K562 (cell line): ENCODE measurements around the gene NUPR1. TPM values are rescaled to one million over a fixed set of nuclear protein-coding genes. Genes with fewer than 3 reads are reported as not detected.

Source experiments
- GATA2 ChIP-seq: sonication (generic); formaldehyde crosslinking; IDR thresholded peaks from 2 replicates; pipeline ENCODE4 v1.4.0; 2020; ENCODE audit warnings: mild to moderate bottlenecking, missing genetic modification reagents
- HDGF ChIP-seq: fragments of 450-650 bp; IDR thresholded peaks from 2 replicates; pipeline ENCODE4 v1.6.1; 2016
- JUNB ChIP-seq: fragments of 450-650 bp; formaldehyde crosslinking; conservative IDR thresholded peaks from 2 replicates; pipeline ENCODE4 v1.4.0; 2020; ENCODE audit warnings: mild to moderate bottlenecking
- RUNX1 ChIP-seq: sonication (generic); IDR thresholded peaks from 2 replicates; pipeline ENCODE4 v1.6.1; 2016; ENCODE audit warnings: antibody characterized with exemption, low read depth
- SIX5 ChIP-seq, 2 experiments: IDR thresholded peaks; 2 replicates each; pipeline ENCODE4 v1.6.1; 2011; ENCODE audit warnings: low read length in 2 of 2, borderline replicate concordance in 1 of 2, low read depth in 1 of 2, mild to moderate bottlenecking in 1 of 2, moderate library complexity in 1 of 2; ENCODE audit not compliant: insufficient read depth in 1 of 2
- SLC30A9 ChIP-seq: fragments of 250-450 bp; sonication (Bioruptor Pico); IDR thresholded peaks from 2 replicates; pipeline ENCODE4 v1.8.0; 2022; ENCODE audit warnings: mild to moderate bottlenecking, moderate library complexity
- SRSF1 ChIP-seq: fragments of 200-400 bp; formaldehyde crosslinking; IDR thresholded peaks from 2 replicates; pipeline ENCODE4 v1.6.1; 2017; ENCODE audit warnings: mild to moderate bottlenecking, low read depth, low read length, moderate library complexity
- polyA plus RNA-seq, 8 experiments: library from polyadenylated mRNA; depleted of rRNA in 4 of 8; stranded (reverse) in 5 of 8; unstranded in 3 of 8; fragments of >200 nt; fragmentation: Nextera tagmentation in 2 of 8; fragmentation: Illumina TruSeq in 1 of 8; extraction: Ambion mirVana in 2 of 8; extraction: Trizol in 1 of 8; gene quantifications; 2 replicates each; pipeline versions ENCODE4 v1.2.1 to v1.2.3, GENCODE V29; 2011 to 2014; ENCODE audit warnings: inconsistent platforms in 1 of 8, missing spikeins in 1 of 8
- total RNA-seq, 7 experiments: library from RNA; depleted of rRNA in 6 of 7; stranded (reverse); fragments of >200 nt in 6 of 7; fragmentation: Illumina TruSeq in 2 of 7; extraction: Trizol in 2 of 7; gene quantifications; 2 replicates each; pipeline versions ENCODE4 v1.2.1 to v1.2.3, GENCODE V29; 2011 to 2021; ENCODE audit warnings: low replicate concordance in 1 of 7
- TF ChIP-seq, protein P1 (sequence below): sonication (generic); formaldehyde crosslinking; IDR thresholded peaks from 2 replicates; pipeline ENCODE4 v1.8.0; 2022; ENCODE audit warnings: mild to moderate bottlenecking, missing genetic modification reagents
- TF ChIP-seq, protein P2 (sequence below), 2 experiments: fragments of 150-350 bp in 1 of 2; IDR thresholded peaks; 2 replicates each; pipeline ENCODE4 v1.6.1; 2012 to 2016; ENCODE audit warnings: low read depth in 2 of 2, low read length in 2 of 2, mild to moderate bottlenecking in 1 of 2, moderate library complexity in 1 of 2
- TF ChIP-seq, protein P3 (sequence below): fragments of 250-450 bp; sonication (Bioruptor Pico); IDR thresholded peaks from 2 replicates; pipeline ENCODE4 v1.4.0; 2020; ENCODE audit warnings: mild to moderate bottlenecking, moderate library complexity
- TF ChIP-seq, protein P4 (sequence below): IDR thresholded peaks from 2 replicates; pipeline ENCODE4 v1.6.1; 2012; ENCODE audit warnings: low read depth, low read length, improper control_type of control experiment, borderline replicate concordance
- TF ChIP-seq, protein P5 (sequence below): fragments of 450-650 bp; IDR thresholded peaks from one replicate; pipeline ENCODE4 v1.6.1; 2018; ENCODE audit warnings: mild to moderate bottlenecking, moderate library complexity; ENCODE audit not compliant: partially characterized antibody

NUPR1 gene
- total and polyA plus RNA-seq, 9 of the 15 experiments (the other 6 are each of a cell fraction or from before 2014, with no cell fraction given): 0.07 to 1.5 (median 0.27) TPM

DNA sequence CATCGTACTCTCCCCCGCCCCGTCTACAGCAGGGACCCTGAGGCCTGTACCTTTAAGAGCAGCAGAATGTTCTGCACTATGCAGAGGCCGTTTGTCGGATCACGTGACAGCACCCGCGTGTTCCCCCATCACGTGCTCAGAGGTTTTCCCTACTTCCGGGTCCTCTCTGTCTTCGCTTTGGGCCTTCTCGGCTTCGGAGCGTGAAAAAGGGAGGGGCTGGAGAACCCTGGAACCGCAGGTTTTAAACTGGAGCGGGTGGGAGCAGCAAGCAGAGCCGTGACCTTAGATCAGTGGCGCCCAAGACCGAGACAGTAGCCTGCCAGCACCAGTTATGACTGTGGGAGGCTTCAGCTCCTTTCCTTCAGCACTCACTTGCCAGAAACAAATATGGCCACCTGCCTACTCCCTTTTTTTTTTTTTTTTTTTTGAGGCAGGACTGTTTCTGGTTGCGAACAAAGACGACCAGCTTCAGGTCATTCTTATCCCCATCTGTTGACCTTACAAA is 46.8 kb downstream of the NUPR1 start, which contains the start of gene CLN3 (continued):
- TF ChIP-seq SRSF1: no peak
- TF ChIP-seq RUNX1: no peak
- TF ChIP-seq HDGF: no peak
- peak; percentile 28 to 33; a peak in 1 of 4 replicates for TF ChIP-seq SIX5 (IDR thresholded peaks at IDR 0.05; ENCODE audit: borderline replicate concordance in 1 of 2, insufficient read depth in 1 of 2, low read depth in 1 of 2, low read length in 2 of 2)
- TF ChIP-seq, protein P1, sequence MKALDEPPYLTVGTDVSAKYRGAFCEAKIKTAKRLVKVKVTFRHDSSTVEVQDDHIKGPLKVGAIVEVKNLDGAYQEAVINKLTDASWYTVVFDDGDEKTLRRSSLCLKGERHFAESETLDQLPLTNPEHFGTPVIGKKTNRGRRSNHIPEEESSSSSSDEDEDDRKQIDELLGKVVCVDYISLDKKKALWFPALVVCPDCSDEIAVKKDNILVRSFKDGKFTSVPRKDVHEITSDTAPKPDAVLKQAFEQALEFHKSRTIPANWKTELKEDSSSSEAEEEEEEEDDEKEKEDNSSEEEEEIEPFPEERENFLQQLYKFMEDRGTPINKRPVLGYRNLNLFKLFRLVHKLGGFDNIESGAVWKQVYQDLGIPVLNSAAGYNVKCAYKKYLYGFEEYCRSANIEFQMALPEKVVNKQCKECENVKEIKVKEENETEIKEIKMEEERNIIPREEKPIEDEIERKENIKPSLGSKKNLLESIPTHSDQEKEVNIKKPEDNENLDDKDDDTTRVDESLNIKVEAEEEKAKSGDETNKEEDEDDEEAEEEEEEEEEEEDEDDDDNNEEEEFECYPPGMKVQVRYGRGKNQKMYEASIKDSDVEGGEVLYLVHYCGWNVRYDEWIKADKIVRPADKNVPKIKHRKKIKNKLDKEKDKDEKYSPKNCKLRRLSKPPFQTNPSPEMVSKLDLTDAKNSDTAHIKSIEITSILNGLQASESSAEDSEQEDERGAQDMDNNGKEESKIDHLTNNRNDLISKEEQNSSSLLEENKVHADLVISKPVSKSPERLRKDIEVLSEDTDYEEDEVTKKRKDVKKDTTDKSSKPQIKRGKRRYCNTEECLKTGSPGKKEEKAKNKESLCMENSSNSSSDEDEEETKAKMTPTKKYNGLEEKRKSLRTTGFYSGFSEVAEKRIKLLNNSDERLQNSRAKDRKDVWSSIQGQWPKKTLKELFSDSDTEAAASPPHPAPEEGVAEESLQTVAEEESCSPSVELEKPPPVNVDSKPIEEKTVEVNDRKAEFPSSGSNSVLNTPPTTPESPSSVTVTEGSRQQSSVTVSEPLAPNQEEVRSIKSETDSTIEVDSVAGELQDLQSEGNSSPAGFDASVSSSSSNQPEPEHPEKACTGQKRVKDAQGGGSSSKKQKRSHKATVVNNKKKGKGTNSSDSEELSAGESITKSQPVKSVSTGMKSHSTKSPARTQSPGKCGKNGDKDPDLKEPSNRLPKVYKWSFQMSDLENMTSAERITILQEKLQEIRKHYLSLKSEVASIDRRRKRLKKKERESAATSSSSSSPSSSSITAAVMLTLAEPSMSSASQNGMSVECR (CRISPR knock-in tag): peak; percentile 84
- TF ChIP-seq SLC30A9 (CRISPR knock-in tag): no peak
- TF ChIP-seq JUNB (CRISPR knock-in tag): no peak
- TF ChIP-seq, protein P2, sequence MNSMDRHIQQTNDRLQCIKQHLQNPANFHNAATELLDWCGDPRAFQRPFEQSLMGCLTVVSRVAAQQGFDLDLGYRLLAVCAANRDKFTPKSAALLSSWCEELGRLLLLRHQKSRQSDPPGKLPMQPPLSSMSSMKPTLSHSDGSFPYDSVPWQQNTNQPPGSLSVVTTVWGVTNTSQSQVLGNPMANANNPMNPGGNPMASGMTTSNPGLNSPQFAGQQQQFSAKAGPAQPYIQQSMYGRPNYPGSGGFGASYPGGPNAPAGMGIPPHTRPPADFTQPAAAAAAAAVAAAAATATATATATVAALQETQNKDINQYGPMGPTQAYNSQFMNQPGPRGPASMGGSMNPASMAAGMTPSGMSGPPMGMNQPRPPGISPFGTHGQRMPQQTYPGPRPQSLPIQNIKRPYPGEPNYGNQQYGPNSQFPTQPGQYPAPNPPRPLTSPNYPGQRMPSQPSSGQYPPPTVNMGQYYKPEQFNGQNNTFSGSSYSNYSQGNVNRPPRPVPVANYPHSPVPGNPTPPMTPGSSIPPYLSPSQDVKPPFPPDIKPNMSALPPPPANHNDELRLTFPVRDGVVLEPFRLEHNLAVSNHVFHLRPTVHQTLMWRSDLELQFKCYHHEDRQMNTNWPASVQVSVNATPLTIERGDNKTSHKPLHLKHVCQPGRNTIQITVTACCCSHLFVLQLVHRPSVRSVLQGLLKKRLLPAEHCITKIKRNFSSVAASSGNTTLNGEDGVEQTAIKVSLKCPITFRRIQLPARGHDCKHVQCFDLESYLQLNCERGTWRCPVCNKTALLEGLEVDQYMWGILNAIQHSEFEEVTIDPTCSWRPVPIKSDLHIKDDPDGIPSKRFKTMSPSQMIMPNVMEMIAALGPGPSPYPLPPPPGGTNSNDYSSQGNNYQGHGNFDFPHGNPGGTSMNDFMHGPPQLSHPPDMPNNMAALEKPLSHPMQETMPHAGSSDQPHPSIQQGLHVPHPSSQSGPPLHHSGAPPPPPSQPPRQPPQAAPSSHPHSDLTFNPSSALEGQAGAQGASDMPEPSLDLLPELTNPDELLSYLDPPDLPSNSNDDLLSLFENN (IDR thresholded peaks at IDR 0.05; ENCODE audit: low read depth in 2 of 2, low read length in 2 of 2): no peak
- no peak for TF ChIP-seq GATA2 (CRISPR knock-in tag)
- TF ChIP-seq, protein P3, sequence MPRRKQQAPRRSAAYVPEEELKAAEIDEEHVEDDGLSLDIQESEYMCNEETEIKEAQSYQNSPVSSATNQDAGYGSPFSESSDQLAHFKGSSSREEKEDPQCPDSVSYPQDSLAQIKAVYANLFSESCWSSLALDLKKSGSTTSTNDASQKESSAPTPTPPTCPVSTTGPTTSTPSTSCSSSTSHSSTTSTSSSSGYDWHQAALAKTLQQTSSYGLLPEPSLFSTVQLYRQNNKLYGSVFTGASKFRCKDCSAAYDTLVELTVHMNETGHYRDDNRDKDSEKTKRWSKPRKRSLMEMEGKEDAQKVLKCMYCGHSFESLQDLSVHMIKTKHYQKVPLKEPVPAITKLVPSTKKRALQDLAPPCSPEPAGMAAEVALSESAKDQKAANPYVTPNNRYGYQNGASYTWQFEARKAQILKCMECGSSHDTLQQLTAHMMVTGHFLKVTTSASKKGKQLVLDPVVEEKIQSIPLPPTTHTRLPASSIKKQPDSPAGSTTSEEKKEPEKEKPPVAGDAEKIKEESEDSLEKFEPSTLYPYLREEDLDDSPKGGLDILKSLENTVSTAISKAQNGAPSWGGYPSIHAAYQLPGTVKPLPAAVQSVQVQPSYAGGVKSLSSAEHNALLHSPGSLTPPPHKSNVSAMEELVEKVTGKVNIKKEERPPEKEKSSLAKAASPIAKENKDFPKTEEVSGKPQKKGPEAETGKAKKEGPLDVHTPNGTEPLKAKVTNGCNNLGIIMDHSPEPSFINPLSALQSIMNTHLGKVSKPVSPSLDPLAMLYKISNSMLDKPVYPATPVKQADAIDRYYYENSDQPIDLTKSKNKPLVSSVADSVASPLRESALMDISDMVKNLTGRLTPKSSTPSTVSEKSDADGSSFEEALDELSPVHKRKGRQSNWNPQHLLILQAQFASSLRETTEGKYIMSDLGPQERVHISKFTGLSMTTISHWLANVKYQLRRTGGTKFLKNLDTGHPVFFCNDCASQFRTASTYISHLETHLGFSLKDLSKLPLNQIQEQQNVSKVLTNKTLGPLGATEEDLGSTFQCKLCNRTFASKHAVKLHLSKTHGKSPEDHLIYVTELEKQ (CRISPR knock-in tag): no peak
- TF ChIP-seq, protein P4, sequence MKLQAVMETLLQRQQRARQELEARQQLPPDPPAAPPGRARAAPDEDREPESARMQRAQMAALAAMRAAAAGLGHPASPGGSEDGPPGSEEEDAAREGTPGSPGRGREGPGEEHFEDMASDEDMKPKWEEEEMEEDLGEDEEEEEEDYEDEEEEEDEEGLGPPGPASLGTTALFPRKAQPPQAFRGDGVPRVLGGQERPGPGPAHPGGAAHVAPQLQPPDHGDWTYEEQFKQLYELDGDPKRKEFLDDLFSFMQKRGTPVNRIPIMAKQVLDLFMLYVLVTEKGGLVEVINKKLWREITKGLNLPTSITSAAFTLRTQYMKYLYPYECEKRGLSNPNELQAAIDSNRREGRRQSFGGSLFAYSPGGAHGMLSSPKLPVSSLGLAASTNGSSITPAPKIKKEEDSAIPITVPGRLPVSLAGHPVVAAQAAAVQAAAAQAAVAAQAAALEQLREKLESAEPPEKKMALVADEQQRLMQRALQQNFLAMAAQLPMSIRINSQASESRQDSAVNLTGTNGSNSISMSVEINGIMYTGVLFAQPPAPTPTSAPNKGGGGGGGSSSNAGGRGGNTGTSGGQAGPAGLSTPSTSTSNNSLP: no peak
- TF ChIP-seq, protein P5, sequence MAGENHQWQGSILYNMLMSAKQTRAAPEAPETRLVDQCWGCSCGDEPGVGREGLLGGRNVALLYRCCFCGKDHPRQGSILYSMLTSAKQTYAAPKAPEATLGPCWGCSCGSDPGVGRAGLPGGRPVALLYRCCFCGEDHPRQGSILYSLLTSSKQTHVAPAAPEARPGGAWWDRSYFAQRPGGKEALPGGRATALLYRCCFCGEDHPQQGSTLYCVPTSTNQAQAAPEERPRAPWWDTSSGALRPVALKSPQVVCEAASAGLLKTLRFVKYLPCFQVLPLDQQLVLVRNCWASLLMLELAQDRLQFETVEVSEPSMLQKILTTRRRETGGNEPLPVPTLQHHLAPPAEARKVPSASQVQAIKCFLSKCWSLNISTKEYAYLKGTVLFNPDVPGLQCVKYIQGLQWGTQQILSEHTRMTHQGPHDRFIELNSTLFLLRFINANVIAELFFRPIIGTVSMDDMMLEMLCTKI: no peak
